IPS-18a (cell line): ENCODE measurements around the gene SLC23A3.

Experiments
- H3K27ac ChIP-seq: one replicate; pipeline ENCODE4 v1.5.1; 2013; ENCODE audit warnings: low read length
- H3K27me3 ChIP-seq: one replicate; pipeline ENCODE4 v1.6.1; 2013; ENCODE audit warnings: mild to moderate bottlenecking, low read length; ENCODE audit not compliant: control insufficient read depth, insufficient read depth
- H3K36me3 ChIP-seq: one replicate; pipeline ENCODE4 v1.6.1; 2013; ENCODE audit warnings: low read depth, low read length; ENCODE audit not compliant: control insufficient read depth
- H3K4me1 ChIP-seq: one replicate; pipeline ENCODE4 v1.6.1; 2013; ENCODE audit warnings: low read depth, low read length; ENCODE audit not compliant: control insufficient read depth
- H3K4me3 ChIP-seq: one replicate; pipeline ENCODE4 v1.5.1; 2013; ENCODE audit warnings: low read length
- H3K9ac ChIP-seq: one replicate; pipeline ENCODE4 v1.6.1; 2013; ENCODE audit warnings: mild to moderate bottlenecking, low read length, moderate library complexity
- H3K9me3 ChIP-seq: one replicate; pipeline ENCODE4 v1.6.1; 2013; ENCODE audit warnings: low read depth, low read length; ENCODE audit not compliant: control insufficient read depth

The SLC23A3 gene

GRCh38 chr2:219112651-219113338, 57.0 kb downstream of the SLC23A3 start:
- H3K9ac ChIP-seq: no peak overlapping the region
- H3K36me3 ChIP-seq: no peaks in the 10 kb centered on the region
- H3K27me3 ChIP-seq: no peaks in the 10 kb centered on the region
- no peaks in the 10 kb centered on the region for H3K9me3 ChIP-seq
- no peak overlapping the region for H3K27ac ChIP-seq
- H3K4me1 ChIP-seq: peaks cover 9% of the 10 kb centered on the region
- no peak overlapping the region for H3K4me3 ChIP-seq

- Histone ChIP-seq H3K9ac (no peak overlapping the region), H3K4me3 (no peak overlapping the region), H3K36me3 (no peaks in the 10 kb centered on the region), H3K27ac (no peak overlapping the region), H3K4me1 (peaks cover 9% of the 10 kb centered on the region), H3K27me3 (no peaks in the 10 kb centered on the region), H3K9me3 (no peaks in the 10 kb centered on the region)
These were observed 57.8 kb downstream of the SLC23A3 start for GRCh38 chr2:219112062-219112406.
